ENCODE results near the gene TMPRSS13.

Gene TMPRSS13

GRCh38 chr11:117892651-117893050 is 36.6 kb downstream of the TMPRSS13 start:
- ATAC-seq = no peak

DNA sequence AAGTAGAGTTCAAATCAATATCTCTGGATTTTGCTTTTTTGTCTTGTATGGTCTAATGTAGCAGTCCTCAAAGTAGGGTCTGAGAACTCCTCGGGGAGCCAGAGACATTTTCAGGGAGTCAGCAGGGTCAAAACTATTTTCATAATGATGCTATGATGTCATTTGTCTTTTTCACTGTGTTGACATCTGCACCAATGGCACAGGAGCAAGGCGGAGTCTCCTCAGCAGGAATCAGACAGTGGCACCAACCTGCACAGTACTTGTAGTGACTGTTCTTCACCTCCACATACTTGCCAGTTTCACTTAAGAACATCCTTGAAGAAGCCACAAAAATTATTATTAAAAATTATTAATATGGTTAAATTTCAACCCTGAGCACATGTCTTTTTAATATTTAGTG is 37.8 kb downstream of the TMPRSS13 start:
- ATAC-seq (no peak), DNase-seq (no peak)

More at GRCh38 chr11:117892651-117893050, 36.6 kb downstream of the TMPRSS13 start:
- no peak for DNase-seq

DNA sequence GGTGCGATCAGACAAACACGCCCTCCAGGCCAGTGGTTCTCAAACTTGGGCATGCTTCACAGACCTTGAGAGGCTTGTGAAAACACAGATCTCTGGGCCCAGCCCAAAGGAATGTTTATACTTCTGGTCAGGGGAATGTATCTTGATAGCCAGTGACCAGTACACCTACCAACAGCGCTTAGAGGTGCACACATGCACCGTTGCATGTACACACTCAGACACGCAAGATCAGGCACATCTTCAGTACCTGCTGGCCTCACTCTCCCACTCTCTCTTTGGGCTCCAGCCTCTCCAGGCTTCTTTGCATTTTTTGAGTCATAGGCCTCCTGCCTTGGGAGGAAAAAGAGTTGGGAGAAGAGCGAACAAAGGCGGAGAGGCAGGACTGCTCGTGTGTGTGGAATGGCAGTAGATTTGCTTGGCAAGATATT is 41.0 kb downstream of the TMPRSS13 start:
- no peak for ATAC-seq
- DNase-seq = no peak

GRCh38 chr11:117887431-117888138 is 41.6 kb downstream of the TMPRSS13 start:
- DNase-seq (no peak), ATAC-seq (no peak)

DNA sequence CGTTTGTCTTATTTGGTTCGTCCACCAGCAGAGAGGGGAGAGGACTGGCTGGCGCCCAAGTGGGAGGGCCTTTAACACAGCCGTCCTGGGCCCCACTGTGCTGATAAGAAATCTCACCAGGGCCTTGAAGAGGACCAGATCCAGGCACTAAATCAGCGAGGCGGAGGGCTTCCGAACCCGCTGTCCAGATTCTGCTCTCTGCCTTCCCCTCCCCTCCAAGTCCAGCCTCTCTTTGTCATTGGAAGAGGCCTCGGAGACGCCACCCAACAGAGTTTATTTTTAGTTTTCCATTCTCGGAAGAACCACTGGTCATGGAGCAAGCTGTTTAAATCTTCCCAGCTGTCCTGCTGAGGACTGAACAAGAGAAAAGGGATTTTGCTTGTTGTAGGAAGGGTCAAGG is 43.4 kb downstream of the TMPRSS13 start:
- DNase-seq = no peak
- ATAC-seq = no peak

GRCh38 chr11:117884994-117885393 is 44.2 kb downstream of the TMPRSS13 start:
- ATAC-seq (peak; percentile 94), DNase-seq (peak; percentile 47)

DNA sequence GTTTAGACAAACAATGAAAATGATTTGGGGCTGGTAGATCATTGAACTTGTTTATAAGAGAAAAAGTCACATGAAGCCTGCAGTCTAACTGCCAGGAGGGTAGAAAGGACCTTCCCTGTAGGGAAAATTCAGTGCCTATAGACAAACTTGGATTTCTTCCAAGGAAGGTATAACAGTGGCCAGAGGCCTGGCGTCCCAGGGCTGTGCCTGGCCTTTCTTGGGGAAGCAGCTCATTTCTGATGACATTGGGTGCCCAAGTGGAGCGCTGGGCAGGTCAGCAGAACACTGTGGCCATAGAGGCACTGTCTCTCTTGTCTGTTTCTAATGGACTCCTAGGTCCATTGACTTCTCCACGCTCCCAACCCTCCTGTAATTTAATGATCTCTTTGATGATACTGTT is 46.1 kb downstream of the TMPRSS13 start:
- ATAC-seq = no peak
- no peak for DNase-seq

DNA sequence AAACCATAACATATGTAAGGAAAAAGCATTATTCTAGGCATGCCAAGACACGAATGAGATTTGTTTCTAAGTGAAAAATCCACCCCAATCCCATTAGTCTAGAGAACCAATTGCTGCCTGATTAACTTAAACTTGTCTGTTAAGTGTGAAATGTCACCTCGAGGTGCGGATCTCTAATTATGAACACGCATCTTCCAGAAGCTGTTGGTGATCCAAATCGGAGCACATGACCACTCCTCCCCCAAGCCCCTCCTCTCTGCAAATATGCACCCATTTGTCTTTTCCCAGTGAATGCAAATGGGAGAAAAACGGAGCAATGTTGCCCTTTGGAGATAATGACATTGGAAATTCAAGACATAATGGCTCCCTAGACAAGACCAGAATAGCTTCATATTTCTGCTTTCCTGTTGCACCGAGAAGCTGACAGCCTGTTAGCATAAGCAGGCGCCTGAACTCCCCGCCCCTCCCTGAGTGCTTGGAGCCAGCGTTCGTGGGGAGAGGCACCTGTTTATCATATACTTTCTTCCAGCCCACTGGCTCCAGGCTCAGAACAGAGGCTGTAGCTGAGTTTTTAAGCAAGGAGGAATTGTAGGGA is 46.8 kb downstream of the TMPRSS13 start:
- DNase-seq = no peak
- ATAC-seq = no peak

GRCh38 chr11:117881217-117881616 is 48.0 kb downstream of the TMPRSS13 start:
- DNase-seq (no peak), ATAC-seq (no peak)

- ATAC-seq (no peak), DNase-seq (no peak)
These were observed 49.4 kb downstream of the TMPRSS13 start for GRCh38 chr11:117879516-117880480.

DNA sequence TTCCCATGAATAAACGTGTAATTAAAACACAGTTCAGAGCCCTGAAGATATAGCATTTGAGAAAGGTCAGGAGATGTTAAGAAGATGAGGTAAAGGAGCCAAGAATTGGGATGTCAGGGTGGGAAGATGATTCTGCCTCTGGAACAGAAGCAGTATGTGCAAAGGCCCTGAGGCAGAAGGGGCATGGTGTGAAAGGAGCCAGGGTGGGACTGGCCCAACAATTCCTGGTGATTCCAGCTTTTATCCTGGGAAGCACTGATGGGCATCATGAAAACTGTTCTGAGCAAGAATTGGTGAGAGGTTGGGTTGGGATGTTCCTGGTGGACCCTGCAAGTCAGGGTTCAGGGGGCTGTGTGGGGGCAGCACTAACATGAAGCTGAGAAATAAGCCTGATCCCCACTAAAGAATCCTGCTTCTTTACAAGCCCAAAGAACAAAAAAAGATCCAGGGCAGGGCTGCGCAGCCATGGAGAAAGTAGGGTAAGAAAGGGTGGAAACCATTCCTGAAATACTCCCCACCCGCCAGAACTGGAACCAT is 50.2 kb downstream of the TMPRSS13 start:
- no peak for DNase-seq

GRCh38 chr11:117878314-117878938 is 50.8 kb downstream of the TMPRSS13 start:
- DNase-seq (no peak), ATAC-seq (no peak)

More for the DNA sequence above, 50.2 kb downstream of the TMPRSS13 start:
- no peak for ATAC-seq

DNA sequence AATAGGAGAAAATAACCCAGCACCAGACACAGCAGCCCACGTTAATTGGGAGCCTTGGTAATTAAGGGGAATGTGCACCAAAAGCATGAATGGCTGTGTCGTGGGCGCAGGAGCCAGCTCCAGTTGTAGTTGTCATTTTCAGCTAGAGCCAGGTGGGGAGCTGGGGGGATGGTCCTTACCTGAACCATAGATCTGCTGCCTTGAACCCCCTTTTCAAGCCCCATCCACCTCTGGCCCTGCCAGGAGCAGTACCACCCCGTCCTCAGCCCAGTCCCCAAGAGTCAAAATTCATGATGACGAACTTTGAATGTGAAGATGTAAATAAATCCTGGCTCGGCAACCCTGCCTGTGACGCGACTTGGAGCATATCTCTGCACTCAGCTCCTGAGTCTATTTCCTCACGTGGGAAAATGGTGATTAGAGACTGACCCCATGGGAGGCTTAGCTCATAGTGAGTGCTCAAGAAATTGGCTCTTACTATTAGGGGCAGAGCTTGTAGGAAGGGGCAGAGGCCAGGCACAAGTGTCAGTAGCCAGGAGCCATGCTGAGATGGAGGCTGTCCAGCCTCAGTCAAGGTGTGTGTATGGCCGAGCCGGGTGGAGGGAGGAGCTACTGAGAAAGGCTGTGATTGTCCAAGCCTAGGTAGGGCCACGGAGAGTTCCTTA is 52.0 kb downstream of the TMPRSS13 start:
- ATAC-seq = no peak
- DNase-seq = no peak

- DNase-seq (peak; percentile 19), ATAC-seq (peak; percentile 14)
These were observed 52.7 kb downstream of the TMPRSS13 start, which contains the start of gene FXYD6 for GRCh38 chr11:117876341-117877119. TSS of gene FXYD6 (minus strand) at chr11:117876658. CDS start at chr11:117842776, 33,882 bp downstream.

DNA sequence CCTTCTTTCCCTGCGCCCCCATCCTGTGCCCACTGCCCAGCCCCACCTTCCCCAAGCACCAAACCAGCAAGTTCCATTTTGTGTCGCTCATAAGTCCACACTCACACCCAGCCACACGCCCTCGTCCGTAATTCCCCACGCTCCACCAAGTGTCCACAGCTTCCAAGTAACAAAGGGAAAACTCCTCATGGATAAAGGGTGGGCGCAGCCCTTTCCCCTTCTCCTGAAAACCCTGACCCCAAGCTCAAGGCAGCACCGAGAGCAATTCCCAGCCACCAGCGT is 53.2 kb downstream of the TMPRSS13 start:
- DNase-seq = no peak
- no peak for ATAC-seq

GRCh38 chr11:117875382-117876058 is 53.7 kb downstream of the TMPRSS13 start:
- ATAC-seq (no peak), DNase-seq (peak; percentile 26)

DNA sequence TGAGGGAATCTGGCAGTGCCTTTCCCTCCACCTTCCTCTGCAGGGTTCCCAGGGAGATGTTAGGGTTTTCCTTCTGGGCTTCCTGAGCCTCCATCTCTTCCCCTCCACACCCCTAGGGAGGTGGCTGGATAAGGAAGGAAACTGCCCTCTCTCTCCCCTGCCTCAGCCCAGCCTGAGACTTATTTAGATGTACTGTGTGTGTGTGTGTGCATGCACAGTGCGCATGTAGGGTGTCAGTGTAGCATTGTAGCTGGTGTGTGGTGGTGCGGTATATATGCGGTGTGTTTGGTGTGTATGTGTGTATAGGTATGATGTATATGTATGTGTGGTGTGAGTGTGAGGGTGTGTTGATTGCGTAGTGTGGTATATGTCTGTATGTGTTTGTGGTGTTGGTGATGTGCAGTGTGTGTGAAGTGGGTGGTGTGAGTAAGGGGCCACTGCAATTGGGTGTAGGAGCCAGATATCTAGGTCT is 54.3 kb downstream of the TMPRSS13 start:
- ATAC-seq (no peak), DNase-seq (no peak)

DNA sequence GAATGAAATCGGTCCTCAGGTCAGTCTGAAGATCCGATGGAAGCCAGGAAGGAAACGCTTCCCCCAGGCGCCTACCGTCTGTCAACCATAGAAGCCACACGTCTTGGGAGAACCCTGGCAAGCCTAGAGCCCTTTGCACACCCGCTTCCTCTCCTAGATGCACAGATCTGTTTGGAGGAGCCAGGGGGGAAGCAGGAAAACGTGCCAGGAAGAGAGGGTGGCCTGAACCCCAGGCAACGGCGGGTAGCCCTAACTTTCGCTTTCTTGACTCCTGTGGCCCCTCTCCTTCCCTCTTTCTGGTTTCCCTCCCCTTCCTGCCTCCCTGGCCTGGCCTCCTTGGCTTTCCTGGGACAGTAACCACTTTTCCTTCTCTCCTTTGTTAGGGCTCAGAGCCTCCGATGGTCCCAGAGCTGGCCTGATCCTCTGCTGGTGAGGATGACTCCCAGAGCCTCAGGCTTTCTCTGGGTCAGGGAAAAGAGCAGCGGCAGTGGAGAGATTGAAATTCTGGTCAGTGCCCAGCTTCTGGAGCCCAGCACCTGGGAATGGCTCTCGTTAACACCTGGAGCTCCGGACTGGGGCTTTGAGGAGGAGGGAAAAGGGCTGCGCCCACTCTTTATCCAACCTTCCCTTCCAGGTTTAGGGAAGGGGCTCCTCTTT is 54.8 kb downstream of the TMPRSS13 start:
- ATAC-seq (no peak), DNase-seq (no peak)

DNA sequence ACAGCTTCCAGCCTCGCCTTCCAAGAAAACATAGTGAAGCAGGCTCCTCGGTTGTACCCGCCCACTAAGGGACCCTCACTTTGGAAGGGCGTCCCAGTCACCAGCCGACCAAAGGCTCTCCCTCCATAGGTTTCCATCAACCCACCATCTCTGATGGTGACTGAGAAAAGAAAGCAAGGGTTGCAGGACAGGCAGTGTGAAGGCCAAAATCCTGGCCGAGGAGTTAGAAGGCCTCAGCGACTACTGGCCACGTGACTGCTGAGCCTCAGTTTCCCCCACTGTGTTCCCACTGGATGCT is 55.4 kb downstream of the TMPRSS13 start:
- ATAC-seq = no peak
- no peak for DNase-seq

All from stimulated activated naive CD8-positive, alpha-beta T cell treated with anti-CD3 and anti-CD28 coated beads, Interleukin-15, Interleukin-2, amounts not matched to agents 100 U/mL and 50 U/mL, for 24 hours (primary cell).